AG09309 (cell line): ENCODE data around the gene HSH2D.

Source experiments
- DNase-seq: peaks from one replicate; pipeline ENCODE4 v3.0.0-alpha.2; 2010; ENCODE audit warnings: low read depth
- H3K4me3 ChIP-seq: 2 replicates; pipeline ENCODE4 v1.5.1; 2011; ENCODE audit warnings: mild to moderate bottlenecking, low read depth, low read length, moderate library complexity; ENCODE audit not compliant: control insufficient read depth
- CTCF ChIP-seq: IDR thresholded peaks from 2 replicates; pipeline ENCODE4 v1.5.1; 2011; ENCODE audit warnings: mild to moderate bottlenecking, low read depth, low read length, inconsistent platforms; ENCODE audit not compliant: insufficient read depth, control insufficient read depth; ENCODE audit errors: missing control alignments

The HSH2D gene

GRCh38 chr19:16161840-16162239, 18.4 kb downstream of the HSH2D start:
- peak; percentile 21 for DNase-seq
- H3K4me3 ChIP-seq = no peak overlapping the region
- no peak for TF ChIP-seq CTCF

- no peak for DNase-seq
- no peak for TF ChIP-seq CTCF
- H3K4me3 ChIP-seq = no peak overlapping the region
Observed at GRCh38 chr19:16164222-16164890, 20.9 kb downstream of the HSH2D start.

- no peak for TF ChIP-seq CTCF
- no peak overlapping the region for H3K4me3 ChIP-seq
- no peak for DNase-seq
Observed at GRCh38 chr19:16166417-16166816, 22.9 kb downstream of the HSH2D start.

- TF ChIP-seq CTCF = no peak
- H3K4me3 ChIP-seq = no peak overlapping the region
- DNase-seq = no peak
Observed at GRCh38 chr19:16167055-16167454, 23.6 kb downstream of the HSH2D start.

- H3K4me3 ChIP-seq = no peak overlapping the region
- no peak for TF ChIP-seq CTCF
- DNase-seq = no peak
Observed at GRCh38 chr19:16168465-16169081, 25.1 kb downstream of the HSH2D start.

GRCh38 chr19:16170134-16170533, 26.6 kb downstream of the HSH2D start:
- no peak for DNase-seq
- H3K4me3 ChIP-seq = no peak overlapping the region
- TF ChIP-seq CTCF = no peak
